ENCODE measurements around the gene PARD3B. TPM values are rescaled to one million over a fixed set of nuclear protein-coding genes. Genes with fewer than 3 reads are reported as not detected.

The PARD3B gene
- polyA plus RNA-seq, 3 donors: not detected

DNA sequence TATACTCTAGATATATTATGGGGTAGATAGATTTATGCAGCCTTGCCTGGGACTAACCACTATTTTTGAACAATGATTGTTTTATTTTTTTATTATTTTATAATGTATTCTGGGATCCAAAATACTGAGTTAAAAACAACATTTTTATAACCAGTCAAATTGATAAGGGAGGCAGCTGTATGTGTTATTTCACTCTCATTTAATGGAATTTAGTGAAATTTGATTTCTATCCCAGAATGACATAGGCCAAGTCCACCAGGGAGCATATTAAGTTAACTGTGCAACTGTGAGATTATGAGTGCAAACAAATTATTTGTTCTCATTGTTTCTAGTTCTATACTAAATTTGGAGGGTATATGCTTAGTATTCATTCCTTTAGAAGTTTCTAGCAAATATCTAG is 583.5 kb downstream of the PARD3B start:
- H3K27me3 ChIP-seq (ENCODE audit: control insufficient read depth in 2 of 2, insufficient read depth in 2 of 2, low read length in 2 of 2): no peaks in the 10 kb centered on the region
- H3K9me3 ChIP-seq (replicated peaks in 1 of 2; ENCODE audit: control insufficient read depth in 1 of 2, insufficient read depth in 1 of 2, low read length in 2 of 2): peaks cover 0 to 2% of the 10 kb centered on the region in 2 donors
- TF ChIP-seq, protein P1, sequence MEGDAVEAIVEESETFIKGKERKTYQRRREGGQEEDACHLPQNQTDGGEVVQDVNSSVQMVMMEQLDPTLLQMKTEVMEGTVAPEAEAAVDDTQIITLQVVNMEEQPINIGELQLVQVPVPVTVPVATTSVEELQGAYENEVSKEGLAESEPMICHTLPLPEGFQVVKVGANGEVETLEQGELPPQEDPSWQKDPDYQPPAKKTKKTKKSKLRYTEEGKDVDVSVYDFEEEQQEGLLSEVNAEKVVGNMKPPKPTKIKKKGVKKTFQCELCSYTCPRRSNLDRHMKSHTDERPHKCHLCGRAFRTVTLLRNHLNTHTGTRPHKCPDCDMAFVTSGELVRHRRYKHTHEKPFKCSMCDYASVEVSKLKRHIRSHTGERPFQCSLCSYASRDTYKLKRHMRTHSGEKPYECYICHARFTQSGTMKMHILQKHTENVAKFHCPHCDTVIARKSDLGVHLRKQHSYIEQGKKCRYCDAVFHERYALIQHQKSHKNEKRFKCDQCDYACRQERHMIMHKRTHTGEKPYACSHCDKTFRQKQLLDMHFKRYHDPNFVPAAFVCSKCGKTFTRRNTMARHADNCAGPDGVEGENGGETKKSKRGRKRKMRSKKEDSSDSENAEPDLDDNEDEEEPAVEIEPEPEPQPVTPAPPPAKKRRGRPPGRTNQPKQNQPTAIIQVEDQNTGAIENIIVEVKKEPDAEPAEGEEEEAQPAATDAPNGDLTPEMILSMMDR (IDR thresholded peaks at IDR 0.05): no peak
- H3K9me3 Mint-ChIP-seq: peaks cover 0 to 2% (median 0%) of the 10 kb centered on the region in 7 donors
- no peaks in the 10 kb centered on the region for H4K20me1 ChIP-seq (ENCODE audit: insufficient read depth, low read length)
- H3K4me3 ChIP-seq (replicated peaks in 1 of 3; ENCODE audit: low read depth in 2 of 3, low read length in 3 of 3): no peak overlapping the region
- DNase-seq: no peak
- no peaks in the 10 kb centered on the region for H3K79me2 ChIP-seq (ENCODE audit: insufficient read depth, low read length)
- no peak overlapping the region for H3K27ac ChIP-seq (ENCODE audit: low read depth in 1 of 2, low read length in 2 of 2)
- H3K4me1 Mint-ChIP-seq: peaks cover 1% of the 10 kb centered on the region
- no peaks in the 10 kb centered on the region for H3K36me3 Mint-ChIP-seq
- H2AFZ ChIP-seq (ENCODE audit: insufficient read depth, low read depth, low read length, poor library complexity, severe bottlenecking): no peak overlapping the region
- no peaks in the 10 kb centered on the region for H3K4me1 ChIP-seq (ENCODE audit: control insufficient read depth in 1 of 2, insufficient read depth in 2 of 2, low read length in 2 of 2)
- H3K27ac Mint-ChIP-seq: no peak overlapping the region
- no peak overlapping the region for H3K4me2 ChIP-seq (replicated peaks; ENCODE audit: extremely low read depth, low read length, poor library complexity, severe bottlenecking)
- no peak overlapping the region for H3K9ac ChIP-seq (ENCODE audit: insufficient read depth, low read length, poor library complexity, severe bottlenecking)
- H3K36me3 ChIP-seq (replicated peaks in 1 of 2; ENCODE audit: control insufficient read depth in 1 of 2, insufficient read depth in 2 of 2, low read length in 2 of 2): no peaks in the 10 kb centered on the region
- no peak overlapping the region for H3K4me3 Mint-ChIP-seq
- H3K27me3 Mint-ChIP-seq (ENCODE audit: low read depth in 3 of 3): no peaks in the 10 kb centered on the region
- intact Hi-C loops (cut with micrococcal nuclease): no loop called here

DNA sequence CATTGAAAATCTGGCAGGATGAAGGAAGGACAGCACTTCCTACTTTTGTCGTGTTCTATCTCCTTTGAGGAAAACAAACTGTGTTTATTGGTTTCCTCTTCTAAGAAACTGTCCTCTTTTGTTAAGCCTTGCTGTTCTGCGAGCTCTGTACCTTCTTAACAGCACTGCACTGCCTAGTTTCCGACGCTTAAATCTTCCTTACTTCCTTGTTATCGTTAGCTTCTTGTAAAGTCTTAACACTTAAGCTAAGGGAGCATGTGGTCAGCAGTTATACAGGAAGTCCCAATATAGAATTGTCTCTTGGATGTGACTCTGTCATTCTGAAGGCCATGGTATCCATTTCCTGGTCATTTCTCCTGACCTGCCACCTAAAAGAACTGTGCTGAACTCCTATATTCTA is 584.3 kb downstream of the PARD3B start:
- no peak overlapping the region for H3K4me3 Mint-ChIP-seq
- H3K36me3 Mint-ChIP-seq: no peaks in the 10 kb centered on the region
- H3K9me3 ChIP-seq (replicated peaks in 1 of 2; ENCODE audit: control insufficient read depth in 1 of 2, insufficient read depth in 1 of 2, low read length in 2 of 2): peaks cover 0 to 2% of the 10 kb centered on the region in 2 donors
- H3K79me2 ChIP-seq (ENCODE audit: insufficient read depth, low read length): no peaks in the 10 kb centered on the region
- H3K27me3 ChIP-seq (ENCODE audit: control insufficient read depth in 2 of 2, insufficient read depth in 2 of 2, low read length in 2 of 2): no peaks in the 10 kb centered on the region
- no peak overlapping the region for H3K27ac Mint-ChIP-seq
- TF ChIP-seq, protein P1 (IDR thresholded peaks at IDR 0.05): no peak
- H4K20me1 ChIP-seq (ENCODE audit: insufficient read depth, low read length): no peaks in the 10 kb centered on the region
- no peaks in the 10 kb centered on the region for H3K27me3 Mint-ChIP-seq (ENCODE audit: low read depth in 3 of 3)
- H2AFZ ChIP-seq (ENCODE audit: insufficient read depth, low read depth, low read length, poor library complexity, severe bottlenecking): no peak overlapping the region
- intact Hi-C loops (cut with micrococcal nuclease): no loop called here
- no peak for DNase-seq
- no CpG with 5 or more reads among the region's 5 CpGs for WGBS (ENCODE audit: insufficient coverage)
- no peaks in the 10 kb centered on the region for H3K36me3 ChIP-seq (replicated peaks in 1 of 2; ENCODE audit: control insufficient read depth in 1 of 2, insufficient read depth in 2 of 2, low read length in 2 of 2)
- no peaks in the 10 kb centered on the region for H3K4me1 ChIP-seq (ENCODE audit: control insufficient read depth in 1 of 2, insufficient read depth in 2 of 2, low read length in 2 of 2)
- H3K4me3 ChIP-seq (replicated peaks in 1 of 3; ENCODE audit: low read depth in 2 of 3, low read length in 3 of 3): no peak overlapping the region
- H3K4me1 Mint-ChIP-seq: peaks cover 1% of the 10 kb centered on the region
- H3K9ac ChIP-seq (ENCODE audit: insufficient read depth, low read length, poor library complexity, severe bottlenecking): no peak overlapping the region
- H3K27ac ChIP-seq (ENCODE audit: low read depth in 1 of 2, low read length in 2 of 2): no peak overlapping the region
- peaks cover 0 to 2% (median under 1%) of the 10 kb centered on the region in 7 donors for H3K9me3 Mint-ChIP-seq
- H3K4me2 ChIP-seq (replicated peaks; ENCODE audit: extremely low read depth, low read length, poor library complexity, severe bottlenecking): no peak overlapping the region

Data from CD14-positive monocyte (primary cell).